DMS53 treated with DMSO at 0.1 percent for 48 hours (cell line): ENCODE measurements around the gene GLRA2.
"Not testable (repeated sequence)": the region's sequence is repeated elsewhere in the genome, so short reads cannot be mapped to it uniquely, and the experiment has no call there.

Source experiments
- DNase-seq: peaks from one replicate; lab custom pipeline; 2025; ENCODE audit not compliant: unreplicated experiment; lab: John Stamatoyannopoulos, UW

GLRA2 gene

GRCh38 chrX:14590693-14591424 is 61.5 kb downstream of the GLRA2 start:
- no peak for DNase-seq

GRCh38 chrX:14591976-14592375 is 62.6 kb downstream of the GLRA2 start:
- no peak for DNase-seq

- DNase-seq: no peak
Measured at GRCh38 chrX:14594521-14594920, 65.2 kb downstream of the GLRA2 start.

GRCh38 chrX:14598330-14598729 is 69.0 kb downstream of the GLRA2 start:
- no peak for DNase-seq

- no peak for DNase-seq
Measured at GRCh38 chrX:14607446-14607985, 78.2 kb downstream of the GLRA2 start.

GRCh38 chrX:14612450-14612849 is 83.1 kb downstream of the GLRA2 start:
- DNase-seq: not testable (repeated sequence)

GRCh38 chrX:14616301-14616700 is 87.0 kb downstream of the GLRA2 start:
- DNase-seq: no peak

- DNase-seq: no peak
Measured at GRCh38 chrX:14616836-14617235, 87.5 kb downstream of the GLRA2 start.

- no peak for DNase-seq
Measured at GRCh38 chrX:14618177-14618965, 89.0 kb downstream of the GLRA2 start.

GRCh38 chrX:14630733-14631132 is 101.4 kb downstream of the GLRA2 start:
- DNase-seq: no peak

GRCh38 chrX:14641681-14642655 is 112.6 kb downstream of the GLRA2 start:
- no peak for DNase-seq

GRCh38 chrX:14660970-14661369 is 131.6 kb downstream of the GLRA2 start:
- no peak for DNase-seq

- no peak for DNase-seq
Measured at GRCh38 chrX:14670819-14671218, 141.5 kb downstream of the GLRA2 start.

GRCh38 chrX:14672611-14673172 is 143.4 kb downstream of the GLRA2 start:
- DNase-seq: no peak

GRCh38 chrX:14673236-14673635 is 143.9 kb downstream of the GLRA2 start:
- DNase-seq: no peak

GRCh38 chrX:14673764-14674163 is 144.4 kb downstream of the GLRA2 start:
- DNase-seq: peak; percentile 56

GRCh38 chrX:14675500-14675899 is 146.2 kb downstream of the GLRA2 start:
- DNase-seq: no peak

- DNase-seq: peak; percentile 12
Measured at GRCh38 chrX:14676431-14676830, 147.1 kb downstream of the GLRA2 start.

GRCh38 chrX:14688331-14688730 is 159.0 kb downstream of the GLRA2 start:
- not testable (repeated sequence) for DNase-seq

GRCh38 chrX:14690553-14690952 is 161.2 kb downstream of the GLRA2 start:
- DNase-seq: no peak

- DNase-seq: no peak
Measured at GRCh38 chrX:14694611-14695010, 165.3 kb downstream of the GLRA2 start.
